GM21367 (cell line): Measurements from ENCODE around the gene OR56A1.
A peak's percentile ranks its signal among the peaks of the same experiment; 100 is the strongest.
"Not testable (repeated sequence)": the region's sequence is repeated elsewhere in the genome, so short reads cannot be mapped to it uniquely, and the experiment has no call there.

Source experiments
- ATAC-seq: cut with Tn5 transposase; IDR thresholded peaks from one replicate; pipeline ENCODE4 v1.9.1; 2021; ENCODE audit not compliant: unreplicated experiment

OR56A1 gene

DNA sequence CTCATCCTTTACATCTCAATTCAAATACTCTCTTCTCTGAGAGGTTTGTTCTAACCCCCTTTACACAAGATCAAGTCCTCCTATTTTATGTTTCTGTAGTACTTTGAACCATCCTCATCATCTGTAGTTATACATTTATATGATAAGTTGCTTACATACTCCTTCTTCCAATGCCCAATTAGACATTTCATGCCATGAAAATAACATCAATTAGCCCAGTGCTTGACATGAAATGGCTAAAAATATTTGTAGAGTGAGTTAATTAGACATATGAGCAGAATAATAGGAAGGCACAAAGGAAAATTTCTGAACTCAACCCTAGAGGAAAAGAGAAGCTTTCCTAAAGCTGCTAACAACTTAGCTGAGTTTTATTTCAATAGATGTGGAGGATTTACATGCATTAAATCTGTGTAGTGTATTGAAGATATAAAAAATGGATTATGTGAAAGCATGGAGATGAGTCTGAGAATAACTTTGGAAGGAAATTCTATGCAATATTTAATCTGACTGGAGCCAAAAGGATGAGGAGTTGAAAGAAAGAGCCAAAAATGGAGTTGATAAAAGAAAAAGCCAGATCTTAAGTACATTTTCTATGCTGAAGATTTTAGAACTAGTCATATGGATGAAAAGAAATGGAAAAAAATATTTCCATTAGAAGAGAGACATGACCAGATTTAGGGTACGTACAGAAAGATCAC, at the start of gene OR56A1:
OR56A1 (minus strand) TSS at position 51 of the 698 bp plus-strand sequence. CDS start 3,066 bp downstream, outside the sequence.
- no peak for ATAC-seq

GRCh38 chr11:6079463-6079862, 48.9 kb upstream of the OR56A1 start:
- ATAC-seq = no peak

DNA sequence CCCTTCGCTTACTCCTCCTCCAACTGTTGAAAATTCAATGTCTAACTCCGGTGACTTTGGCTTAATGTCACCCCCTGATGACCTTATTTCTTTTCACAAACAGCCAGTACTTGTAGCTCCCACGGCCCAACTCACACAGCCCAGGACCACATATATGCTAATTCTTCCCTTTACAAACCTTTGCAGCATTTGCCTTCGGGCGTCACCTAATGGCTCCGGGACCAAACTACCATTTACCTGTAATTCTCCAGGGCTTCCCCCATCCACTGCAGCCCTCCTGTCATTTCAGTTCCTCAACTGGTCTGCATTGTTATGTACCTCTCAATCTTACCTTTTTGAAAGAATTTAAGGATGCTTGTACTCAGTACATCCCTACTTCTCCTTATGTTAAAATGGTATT, 47.2 kb upstream of the OR56A1 start:
- no peak for ATAC-seq

- not testable (repeated sequence) for ATAC-seq
Measured at GRCh38 chr11:6076443-6076842, 45.9 kb upstream of the OR56A1 start.

GRCh38 chr11:6067502-6067901, 36.9 kb upstream of the OR56A1 start:
- ATAC-seq = no peak

GRCh38 chr11:6062691-6063358, 32.3 kb upstream of the OR56A1 start:
- ATAC-seq = no peak

- ATAC-seq = no peak
Measured at GRCh38 chr11:6061475-6061874, 30.9 kb upstream of the OR56A1 start.

DNA sequence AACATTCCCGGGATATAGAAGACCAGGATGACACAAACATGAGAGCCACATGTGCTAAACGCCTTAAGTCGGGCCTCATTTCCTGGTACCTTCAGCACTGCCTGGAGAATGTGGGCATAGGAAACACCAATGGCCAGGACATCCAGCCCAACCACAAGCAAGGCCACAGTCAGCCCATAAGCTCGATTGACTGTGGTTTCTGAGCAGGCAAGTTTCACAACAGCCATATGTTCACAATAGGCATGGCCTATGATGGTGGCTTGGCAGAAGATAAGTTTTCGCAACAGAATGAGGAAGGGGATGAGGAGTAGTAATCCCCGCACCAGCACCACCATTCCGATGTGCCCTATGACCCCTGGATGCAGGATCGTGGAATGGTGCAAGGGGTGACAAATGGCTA, 26.9 kb upstream of the OR56A1 start:
- no peak for ATAC-seq

DNA sequence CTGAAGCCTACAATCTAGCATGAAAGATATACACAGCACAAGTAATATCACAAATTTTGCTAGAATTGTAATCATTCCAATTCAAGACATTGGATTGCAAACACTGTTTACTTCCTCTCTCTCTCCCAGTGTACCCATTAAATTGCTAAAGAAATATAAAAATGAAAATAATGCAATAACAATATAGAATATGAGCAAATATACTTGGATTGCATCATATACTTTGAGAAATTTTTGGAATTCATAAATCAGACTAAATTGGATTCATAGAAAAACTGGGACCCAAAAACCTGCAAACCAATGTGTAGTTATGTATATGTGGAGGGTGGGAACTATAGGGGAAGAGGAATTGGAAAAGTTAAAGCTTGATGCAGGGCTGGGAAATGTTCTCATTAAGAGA, 25.0 kb upstream of the OR56A1 start:
- ATAC-seq = no peak

DNA sequence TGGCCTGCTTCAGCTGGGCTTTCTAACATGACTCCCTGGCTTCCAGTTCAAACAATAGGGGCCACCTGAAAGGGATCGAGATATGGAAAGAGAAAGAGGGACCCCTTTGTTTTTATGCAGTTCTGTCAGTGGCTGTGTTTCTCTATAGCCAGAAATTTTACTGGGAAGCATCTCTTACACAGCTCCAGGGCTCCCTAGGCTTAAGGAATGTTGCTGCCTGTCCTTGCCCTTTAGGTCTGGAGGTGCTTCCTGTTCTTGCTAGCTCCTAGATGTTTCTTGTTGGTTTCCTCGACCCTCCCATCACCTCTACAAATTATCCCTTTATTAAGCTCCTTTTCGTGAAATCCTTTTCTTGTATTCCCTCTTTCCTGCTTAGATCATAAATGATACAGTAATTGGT, 21.8 kb upstream of the OR56A1 start:
- ATAC-seq = no peak

- ATAC-seq = no peak
Measured at GRCh38 chr11:6040874-6041273, 10.3 kb upstream of the OR56A1 start.

GRCh38 chr11:6027501-6027900, 3.1 kb downstream of the OR56A1 start:
- ATAC-seq = no peak

DNA sequence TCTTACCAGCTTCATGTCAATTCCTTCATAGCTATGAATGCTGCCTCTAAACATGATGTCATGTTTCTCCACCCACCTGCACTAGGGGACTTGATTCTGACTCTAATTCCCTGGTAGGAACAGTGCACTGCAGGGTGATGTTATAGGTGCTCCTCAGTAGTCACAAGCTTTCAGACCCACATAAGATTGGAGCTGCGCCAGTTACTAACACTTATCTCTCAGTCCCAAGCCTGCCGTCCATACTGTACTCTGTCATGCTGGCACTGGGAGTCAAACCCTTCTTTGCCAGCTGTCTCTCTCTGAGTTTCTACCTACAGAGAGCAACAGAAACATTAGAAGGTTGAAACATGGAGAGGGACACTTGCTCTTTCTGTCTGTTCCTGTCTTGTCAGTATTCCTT, 5.5 kb downstream of the OR56A1 start:
- no peak for ATAC-seq

DNA sequence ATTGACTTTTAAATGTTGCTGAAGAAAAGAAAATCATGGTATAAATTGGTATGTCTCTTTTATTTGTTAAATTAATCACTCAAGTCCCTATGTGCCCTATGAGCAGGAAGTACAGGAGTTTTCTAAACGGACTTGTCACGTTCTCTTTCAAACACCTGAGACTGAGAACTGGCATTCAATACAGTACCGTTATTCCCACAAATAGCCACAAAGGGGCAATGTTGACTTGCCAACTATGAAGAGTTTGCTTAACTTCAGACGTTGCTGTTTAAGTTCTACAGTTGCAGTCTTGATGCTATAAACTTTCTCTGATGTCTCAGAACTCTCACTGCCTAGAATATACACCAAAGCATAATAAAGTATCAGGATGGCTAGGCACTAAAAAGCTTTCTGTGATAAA, 7.6 kb downstream of the OR56A1 start:
- ATAC-seq = no peak

GRCh38 chr11:6013042-6013441, 17.5 kb downstream of the OR56A1 start:
- no peak for ATAC-seq

DNA sequence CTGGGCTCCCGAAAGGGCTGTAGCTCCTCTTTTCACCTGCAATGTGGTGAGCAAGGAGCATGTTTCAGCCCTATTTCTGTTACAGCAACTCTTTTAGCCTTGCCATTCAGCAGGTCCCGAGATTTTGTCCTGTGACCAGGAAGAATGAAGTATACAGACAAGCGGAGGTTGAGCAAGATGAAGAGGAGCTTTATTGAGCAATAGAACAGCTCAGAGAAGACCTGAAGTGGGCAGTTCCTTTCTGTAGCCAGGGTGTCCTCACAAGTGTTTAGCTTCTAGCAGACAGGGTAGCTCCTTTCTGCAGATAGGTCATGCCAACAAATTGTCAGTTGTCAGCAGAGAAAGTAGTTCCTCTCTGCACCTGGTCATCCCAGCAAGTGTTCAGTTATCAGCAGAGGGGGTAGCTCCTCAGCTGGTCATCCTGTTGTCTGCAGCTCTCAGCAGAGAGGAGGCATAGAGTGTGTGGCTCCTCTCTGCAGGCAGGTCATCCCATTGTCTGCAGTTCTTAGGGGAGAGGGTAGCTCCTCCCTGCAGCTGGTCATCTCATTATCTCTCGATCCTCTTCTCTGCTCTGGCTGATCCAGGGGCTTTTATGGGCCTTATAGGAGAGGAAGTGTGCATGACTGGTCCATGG, 18.4 kb downstream of the OR56A1 start:
- ATAC-seq = no peak

DNA sequence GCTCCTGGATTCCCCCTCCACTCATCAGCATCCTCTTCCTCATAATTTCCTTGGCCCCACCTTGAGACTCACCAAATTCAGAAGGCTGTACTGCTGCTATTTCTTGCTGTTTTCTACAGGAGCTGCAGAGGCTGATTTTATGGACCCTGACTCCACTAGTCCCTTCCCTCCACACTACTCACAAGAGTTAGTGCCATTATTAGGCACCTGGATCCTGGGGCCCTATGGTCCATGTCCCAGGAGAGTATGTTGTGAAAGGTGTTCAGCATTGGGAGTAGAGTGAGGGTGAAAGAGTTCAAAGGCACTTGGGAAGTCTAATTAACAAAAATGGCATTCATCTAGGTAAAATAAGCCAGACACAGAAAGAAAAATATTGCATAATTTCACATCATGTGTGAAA, 23.7 kb downstream of the OR56A1 start, which contains the start of gene OR56A4:
OR56A4 (minus strand) TSS at position 101 of the 400 bp plus-strand sequence. CDS start 3,954 bp downstream, outside the sequence.
- ATAC-seq = no peak

- ATAC-seq = no peak
Measured at GRCh38 chr11:6006395-6006794, 24.2 kb downstream of the OR56A1 start.

DNA sequence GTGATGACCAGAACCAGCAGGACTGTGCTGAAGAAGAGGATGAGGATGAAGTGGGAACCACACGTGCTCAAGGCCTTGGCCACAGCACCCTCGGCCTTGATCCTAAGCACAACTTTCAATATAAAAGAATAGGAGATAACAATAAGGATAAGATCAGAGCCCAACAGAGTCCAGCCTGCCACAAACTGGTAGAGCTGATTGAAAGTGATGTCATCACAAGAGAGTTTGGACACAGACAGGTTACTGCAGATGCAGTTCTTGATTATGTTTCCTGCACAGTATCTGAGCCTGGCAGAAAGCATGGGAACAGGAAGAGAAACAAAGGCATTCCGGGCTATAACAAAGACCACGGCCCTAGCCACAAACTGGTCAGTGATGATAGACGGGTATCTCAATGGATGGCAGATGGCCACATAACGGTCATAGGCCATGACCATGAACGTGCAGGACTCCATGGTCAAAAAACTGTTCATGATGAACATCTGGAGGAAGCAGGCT, 28.3 kb downstream of the OR56A1 start:
- ATAC-seq = no peak

DNA sequence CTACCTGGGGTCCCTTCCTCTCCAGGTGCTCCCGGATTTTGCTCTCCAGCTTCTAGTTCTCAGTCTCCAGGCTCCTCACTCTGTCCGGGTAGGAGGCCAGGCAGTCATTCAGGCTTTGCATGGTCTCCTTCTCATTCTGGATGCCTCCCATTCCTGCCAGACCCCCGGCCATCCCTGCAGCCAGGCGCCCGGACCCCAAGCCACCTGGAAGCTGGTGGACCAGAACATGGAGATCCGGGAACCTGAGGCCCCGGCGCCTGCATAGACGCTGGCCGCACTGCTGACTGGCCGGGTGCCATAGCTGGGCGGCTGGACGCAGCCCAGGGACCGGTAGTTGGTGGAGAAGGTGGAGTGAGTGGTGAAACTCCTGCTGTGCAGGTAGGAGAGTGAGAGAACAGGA, 35.8 kb downstream of the OR56A1 start:
- ATAC-seq = no peak

DNA sequence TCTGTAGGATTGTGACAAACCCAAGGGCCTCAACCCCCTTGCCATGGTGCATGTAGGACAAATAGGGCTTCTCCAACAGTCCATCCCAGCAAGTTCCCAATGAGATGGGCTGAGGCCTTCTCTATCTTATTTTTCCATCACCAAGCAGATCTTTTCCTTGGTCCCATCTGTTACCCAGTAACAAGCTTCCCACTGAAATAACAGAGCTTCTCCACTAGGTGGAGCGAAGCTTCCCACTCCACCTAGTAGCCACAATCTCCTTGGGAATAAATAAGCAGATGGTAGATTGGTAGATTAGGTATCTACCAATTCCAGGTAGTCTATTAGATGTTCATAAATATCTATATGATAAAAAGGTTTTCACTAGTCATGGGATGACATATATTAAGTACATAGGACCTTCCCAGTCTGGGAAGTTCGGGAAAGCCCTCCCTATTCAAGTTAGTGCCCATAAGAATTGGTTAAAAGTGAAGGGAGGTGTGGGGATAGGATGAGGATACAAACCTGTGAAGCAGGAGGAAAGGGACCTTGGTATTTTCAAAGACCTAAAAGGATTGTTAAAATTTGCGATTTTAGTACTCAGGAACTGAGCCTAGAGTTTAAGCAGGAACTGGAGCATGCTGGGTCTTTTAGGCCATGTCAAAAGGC, 37.8 kb downstream of the OR56A1 start:
- peak; percentile 60 for ATAC-seq
